ENCODE data around the gene BCAS1.
"Not testable (repeated sequence)": the region's sequence is repeated elsewhere in the genome, so short reads cannot be mapped to it uniquely, and the experiment has no call there.

Gene BCAS1

GRCh38 chr20:53986037-53986650 is 84.2 kb downstream of the BCAS1 start:
- no peak for DNase-seq (ENCODE audit: low read depth in 2 of 2)

- no peak for DNase-seq (ENCODE audit: low read depth in 2 of 2)
These were observed 85.3 kb downstream of the BCAS1 start for GRCh38 chr20:53985150-53985518.

- DNase-seq (ENCODE audit: low read depth in 2 of 2): no peak
These were observed 85.8 kb downstream of the BCAS1 start for GRCh38 chr20:53984356-53985149.

- DNase-seq (ENCODE audit: low read depth in 2 of 2): no peak
These were observed 87.0 kb downstream of the BCAS1 start for GRCh38 chr20:53983401-53983800.

- no peak for DNase-seq (ENCODE audit: low read depth in 2 of 2)
These were observed 87.8 kb downstream of the BCAS1 start for GRCh38 chr20:53982624-53983023.

- no peak for DNase-seq (ENCODE audit: low read depth in 2 of 2)
These were observed 88.5 kb downstream of the BCAS1 start for GRCh38 chr20:53981752-53982437.

GRCh38 chr20:53981130-53981529 is 89.3 kb downstream of the BCAS1 start:
- no peak for DNase-seq (ENCODE audit: low read depth in 2 of 2)

- DNase-seq (ENCODE audit: low read depth in 2 of 2): no peak
These were observed 90.3 kb downstream of the BCAS1 start for GRCh38 chr20:53980031-53980465.

- DNase-seq (ENCODE audit: low read depth in 2 of 2): no peak
These were observed 91.9 kb downstream of the BCAS1 start for GRCh38 chr20:53978497-53978896.

- no peak for DNase-seq (ENCODE audit: low read depth in 2 of 2)
These were observed 93.0 kb downstream of the BCAS1 start for GRCh38 chr20:53977391-53977790.

- no peak for DNase-seq (ENCODE audit: low read depth in 2 of 2)
These were observed 94.6 kb downstream of the BCAS1 start for GRCh38 chr20:53975761-53976160.

- DNase-seq (ENCODE audit: low read depth in 2 of 2): no peak
These were observed 95.4 kb downstream of the BCAS1 start for GRCh38 chr20:53974785-53975555.

GRCh38 chr20:53973882-53974281 is 96.5 kb downstream of the BCAS1 start:
- DNase-seq (ENCODE audit: low read depth in 2 of 2): not testable (repeated sequence)

- DNase-seq (ENCODE audit: low read depth in 2 of 2): no peak
These were observed 98.2 kb downstream of the BCAS1 start for GRCh38 chr20:53972179-53972578.

GRCh38 chr20:53971096-53971683 is 99.2 kb downstream of the BCAS1 start:
- DNase-seq (ENCODE audit: low read depth in 2 of 2): no peak

GRCh38 chr20:53970232-53970631 is 100.2 kb downstream of the BCAS1 start:
- no peak for DNase-seq (ENCODE audit: low read depth in 2 of 2)

- no peak for DNase-seq (ENCODE audit: low read depth in 2 of 2)
These were observed 102.9 kb downstream of the BCAS1 start for GRCh38 chr20:53967527-53967926.

- no peak for DNase-seq (ENCODE audit: low read depth in 2 of 2)
These were observed 103.5 kb downstream of the BCAS1 start for GRCh38 chr20:53966774-53967398.

- DNase-seq (ENCODE audit: low read depth in 2 of 2): no peak
These were observed 105.7 kb downstream of the BCAS1 start for GRCh38 chr20:53964501-53965253.

- DNase-seq (ENCODE audit: low read depth in 2 of 2): no peak
These were observed 106.3 kb downstream of the BCAS1 start for GRCh38 chr20:53964067-53964466.
